Endodermal cell (in vitro differentiated cells): Measurements from ENCODE around the gene BCL2. TPM values are rescaled to one million over a fixed set of nuclear protein-coding genes. Genes with fewer than 3 reads are reported as not detected.

ENCODE experiments used
- DNase-seq: peaks from one replicate; pipeline ENCODE4 v3.0.0-alpha.2; 2017
- H3K27ac ChIP-seq: 2 replicates; pipeline ENCODE4 v1.5.1; 2013; ENCODE audit warnings: mild to moderate bottlenecking, low read depth, low read length, moderate library complexity
- H3K27me3 ChIP-seq: 2 replicates; pipeline ENCODE4 v1.6.1; 2013; ENCODE audit warnings: mild to moderate bottlenecking, low read length, moderate library complexity; ENCODE audit not compliant: insufficient read depth, control insufficient read depth, poor library complexity, severe bottlenecking
- H3K36me3 ChIP-seq: 2 replicates; pipeline ENCODE4 v1.7.0; 2013; ENCODE audit warnings: mild to moderate bottlenecking, low read length, moderate library complexity; ENCODE audit not compliant: control insufficient read depth, insufficient read depth
- H3K4me1 ChIP-seq: one replicate; pipeline ENCODE4 v1.7.0; 2013; ENCODE audit warnings: low read length; ENCODE audit not compliant: control insufficient read depth, insufficient read depth
- H3K4me3 ChIP-seq: 2 replicates; pipeline ENCODE4 v1.5.1; 2013; ENCODE audit warnings: mild to moderate bottlenecking, low read length, moderate library complexity
- H3K9ac ChIP-seq: 2 replicates; pipeline ENCODE4 v1.6.1; 2013; ENCODE audit warnings: mild to moderate bottlenecking, low read length, moderate library complexity; ENCODE audit not compliant: poor library complexity, severe bottlenecking; ENCODE audit errors: extremely low read depth
- H3K9me3 ChIP-seq: 2 replicates; pipeline ENCODE4 v1.6.1; 2013; ENCODE audit warnings: mild to moderate bottlenecking, low read length, moderate library complexity; ENCODE audit not compliant: control insufficient read depth
- H3K27ac Mint-ChIP-seq: 2 replicates; pipeline ENCODE4 v1.8.0; 2020; ENCODE audit warnings: mixed read lengths
- H3K27me3 Mint-ChIP-seq: 2 replicates; pipeline ENCODE4 v1.8.0; 2021; ENCODE audit warnings: mild to moderate bottlenecking, mixed read lengths; ENCODE audit not compliant: insufficient read depth
- H3K36me3 Mint-ChIP-seq: 2 replicates; pipeline ENCODE4 v1.8.0; 2020; ENCODE audit warnings: low read depth, mixed read lengths
- H3K4me1 Mint-ChIP-seq: 2 replicates; pipeline ENCODE4 v1.8.0; 2020; ENCODE audit warnings: mixed read lengths
- H3K4me3 Mint-ChIP-seq: 2 replicates; pipeline ENCODE4 v1.8.0; 2020; ENCODE audit warnings: mild to moderate bottlenecking, moderate library complexity, mixed read lengths
- H3K9me3 Mint-ChIP-seq: 2 replicates; pipeline ENCODE4 v1.8.0; 2020; ENCODE audit warnings: mild to moderate bottlenecking, mixed read lengths
- WGBS, 2 experiments: methylation state at CpG; one replicate each; pipeline versions ENCODE4 v1.1.5 to v1.1.7; 2013; ENCODE audit warnings: missing lambda C conversion rate in 2 of 2, mixed read lengths in 1 of 2; ENCODE audit not compliant: insufficient coverage in 1 of 2, insufficient read length in 1 of 2; 5-methylcytosine and 5-hydroxymethylcytosine counted together
- total RNA-seq, 2 donors: library from RNA; stranded (reverse); fragmentation: NEBNext Ultra II Directional in 1 of 2; extraction: Animal tissue kit (Norgen Biotek cat#: 25700) in 1 of 2; gene quantifications; 2 replicates in 1 of 2; 3 replicates in 1 of 2; pipeline ENCODE4 v1.2.1, GENCODE V29; 2021
- TF ChIP-seq, protein P1 (sequence below): fragments of 200-600 bp; sonication (generic); conservative IDR thresholded peaks from 2 replicates; pipeline ENCODE4 v1.5.0; 2021; ENCODE audit warnings: antibody characterized with exemption, mild to moderate bottlenecking

The BCL2 gene
- total RNA-seq, 2 donors from 2014 or later = 1.4 to 2.3 TPM

DNA sequence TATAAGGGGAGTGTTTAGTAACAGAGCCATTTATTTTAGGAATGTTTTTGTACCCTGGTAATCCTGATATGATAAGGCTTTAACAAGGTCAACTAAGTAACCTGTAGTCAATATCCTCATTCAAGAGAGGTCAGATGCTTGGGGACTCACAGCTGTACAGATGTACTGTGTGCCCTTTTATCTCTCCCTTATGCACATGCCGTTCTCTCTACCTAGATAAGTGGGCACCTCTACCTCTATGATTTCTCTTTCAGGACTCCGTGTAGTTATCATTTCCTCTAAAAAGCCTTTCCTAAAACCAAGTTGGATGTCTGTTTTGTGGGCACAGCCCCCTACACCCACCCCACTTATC is 132.4 kb downstream of the BCL2 start:
- H3K4me3 Mint-ChIP-seq = no peak overlapping the region
- no peak for DNase-seq
- H3K36me3 ChIP-seq = no peaks in the 10 kb centered on the region
- no peak overlapping the region for H3K27ac ChIP-seq
- no peak overlapping the region for H3K27ac Mint-ChIP-seq
- TF ChIP-seq, protein P1, sequence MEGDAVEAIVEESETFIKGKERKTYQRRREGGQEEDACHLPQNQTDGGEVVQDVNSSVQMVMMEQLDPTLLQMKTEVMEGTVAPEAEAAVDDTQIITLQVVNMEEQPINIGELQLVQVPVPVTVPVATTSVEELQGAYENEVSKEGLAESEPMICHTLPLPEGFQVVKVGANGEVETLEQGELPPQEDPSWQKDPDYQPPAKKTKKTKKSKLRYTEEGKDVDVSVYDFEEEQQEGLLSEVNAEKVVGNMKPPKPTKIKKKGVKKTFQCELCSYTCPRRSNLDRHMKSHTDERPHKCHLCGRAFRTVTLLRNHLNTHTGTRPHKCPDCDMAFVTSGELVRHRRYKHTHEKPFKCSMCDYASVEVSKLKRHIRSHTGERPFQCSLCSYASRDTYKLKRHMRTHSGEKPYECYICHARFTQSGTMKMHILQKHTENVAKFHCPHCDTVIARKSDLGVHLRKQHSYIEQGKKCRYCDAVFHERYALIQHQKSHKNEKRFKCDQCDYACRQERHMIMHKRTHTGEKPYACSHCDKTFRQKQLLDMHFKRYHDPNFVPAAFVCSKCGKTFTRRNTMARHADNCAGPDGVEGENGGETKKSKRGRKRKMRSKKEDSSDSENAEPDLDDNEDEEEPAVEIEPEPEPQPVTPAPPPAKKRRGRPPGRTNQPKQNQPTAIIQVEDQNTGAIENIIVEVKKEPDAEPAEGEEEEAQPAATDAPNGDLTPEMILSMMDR = no peak
- no peak overlapping the region for H3K4me3 ChIP-seq
- peaks cover 3% of the 10 kb centered on the region for H3K4me1 Mint-ChIP-seq
- no peak overlapping the region for H3K9ac ChIP-seq
- H3K27me3 Mint-ChIP-seq = no peaks in the 10 kb centered on the region
- H3K9me3 Mint-ChIP-seq = no peaks in the 10 kb centered on the region
- H3K27me3 ChIP-seq = no peaks in the 10 kb centered on the region
- no peaks in the 10 kb centered on the region for H3K36me3 Mint-ChIP-seq
- 91 to 97% methylated on average over 2 of the region's 2 CpGs for WGBS, 2 experiments
- H3K9me3 ChIP-seq = no peaks in the 10 kb centered on the region
- H3K4me1 ChIP-seq = no peaks in the 10 kb centered on the region

DNA sequence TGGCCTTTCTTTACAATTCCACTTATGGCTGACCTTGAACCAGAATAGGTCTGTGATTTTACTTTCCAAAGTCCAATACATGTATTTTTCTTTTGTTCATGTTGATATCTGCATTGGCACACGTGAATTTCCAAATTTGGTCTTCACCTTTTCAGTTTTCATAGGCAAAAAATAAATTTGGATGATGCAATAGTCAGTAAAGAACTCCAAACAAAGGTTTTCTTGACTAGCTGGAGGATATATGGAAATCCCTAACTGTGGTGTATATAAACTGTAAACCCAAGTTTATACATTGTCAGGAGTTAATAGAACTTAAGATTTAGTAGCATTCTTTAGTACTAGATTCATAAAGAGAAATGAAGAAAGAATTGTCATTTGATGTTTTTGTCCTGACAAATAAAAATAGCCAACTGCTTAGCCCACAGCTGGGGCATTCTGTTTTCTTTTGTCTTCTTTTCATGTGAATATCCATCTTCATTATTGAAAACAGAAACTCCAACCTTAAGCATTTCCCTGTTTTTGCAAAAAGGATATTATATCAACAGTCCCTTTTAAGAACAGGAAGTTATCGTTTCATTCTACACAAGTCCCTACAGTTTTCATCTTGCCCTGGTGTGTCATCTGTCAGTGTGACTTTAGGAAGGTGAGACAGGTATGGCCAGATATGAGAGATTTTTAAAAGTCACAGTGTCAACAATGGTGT is 132.9 kb downstream of the BCL2 start:
- H3K27me3 ChIP-seq = no peaks in the 10 kb centered on the region
- Mint-ChIP-seq H3K36me3 (no peaks in the 10 kb centered on the region), H3K9me3 (no peaks in the 10 kb centered on the region), H3K27me3 (no peaks in the 10 kb centered on the region), H3K4me3 (no peak overlapping the region), H3K4me1 (peaks cover 3% of the 10 kb centered on the region), H3K27ac (no peak overlapping the region)
- WGBS, 2 experiments = 80 to 85% methylated on average over 1 to 2 of the region's 2 CpGs
- no peak overlapping the region for H3K27ac ChIP-seq
- no peak overlapping the region for H3K9ac ChIP-seq
- no peaks in the 10 kb centered on the region for H3K9me3 ChIP-seq
- no peak overlapping the region for H3K4me3 ChIP-seq
- DNase-seq = no peak
- H3K4me1 ChIP-seq = no peaks in the 10 kb centered on the region
- TF ChIP-seq, protein P1 = no peak
- H3K36me3 ChIP-seq = no peaks in the 10 kb centered on the region

DNA sequence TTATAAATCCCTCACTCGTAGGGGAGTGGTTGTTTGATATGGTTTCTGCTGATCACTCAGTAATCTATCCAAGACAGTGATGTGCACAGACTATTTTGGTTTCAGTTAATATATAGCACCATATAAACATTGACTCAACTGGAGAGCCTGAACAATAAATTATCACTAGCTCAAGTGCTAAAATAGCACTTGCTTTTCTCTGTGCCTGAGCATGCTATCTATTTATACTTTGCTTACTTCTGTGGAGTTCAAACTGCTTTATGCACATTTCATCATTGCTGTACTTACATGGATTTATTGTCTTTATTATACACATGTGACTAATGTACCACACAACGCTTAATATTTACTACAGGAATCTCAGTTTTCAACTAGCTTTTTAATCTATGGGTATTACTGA is 133.6 kb downstream of the BCL2 start:
- no peaks in the 10 kb centered on the region for H3K4me1 ChIP-seq
- no peaks in the 10 kb centered on the region for H3K36me3 ChIP-seq
- Mint-ChIP-seq H3K4me1 (peaks cover 3% of the 10 kb centered on the region), H3K27me3 (no peaks in the 10 kb centered on the region), H3K36me3 (no peaks in the 10 kb centered on the region), H3K27ac (no peak overlapping the region), H3K4me3 (no peak overlapping the region), H3K9me3 (no peaks in the 10 kb centered on the region)
- TF ChIP-seq, protein P1 = no peak
- H3K4me3 ChIP-seq = no peak overlapping the region
- 100% methylated on average over 1 of the region's 2 CpGs; no CpG with 5 or more reads in 1 of the 2 experiments for WGBS, 2 experiments
- H3K9ac ChIP-seq = no peak overlapping the region
- no peak for DNase-seq
- no peaks in the 10 kb centered on the region for H3K27me3 ChIP-seq
- no peaks in the 10 kb centered on the region for H3K9me3 ChIP-seq
- H3K27ac ChIP-seq = no peak overlapping the region
